Measurements from ENCODE around the gene STARD9.
"Not testable (repeated sequence)": the region's sequence is repeated elsewhere in the genome, so short reads cannot be mapped to it uniquely, and the experiment has no call there.

STARD9 gene

GRCh38 chr15:42766109-42766508, 190.7 kb downstream of the STARD9 start:
- not testable (repeated sequence) for DNase-seq (ENCODE audit: low read depth in 3 of 3)
